GM21381 (cell line): ENCODE results near the gene FAM200C.

Source experiments
- ATAC-seq: cut with Tn5 transposase; IDR thresholded peaks from one replicate; pipeline ENCODE4 v1.9.1; 2021; ENCODE audit warnings: mild to moderate bottlenecking, moderate library complexity; ENCODE audit not compliant: unreplicated experiment

The FAM200C gene

GRCh38 chr5:160367885-160368284 lies 32.0 kb downstream of the FAM200C start:
- no peak for ATAC-seq

DNA sequence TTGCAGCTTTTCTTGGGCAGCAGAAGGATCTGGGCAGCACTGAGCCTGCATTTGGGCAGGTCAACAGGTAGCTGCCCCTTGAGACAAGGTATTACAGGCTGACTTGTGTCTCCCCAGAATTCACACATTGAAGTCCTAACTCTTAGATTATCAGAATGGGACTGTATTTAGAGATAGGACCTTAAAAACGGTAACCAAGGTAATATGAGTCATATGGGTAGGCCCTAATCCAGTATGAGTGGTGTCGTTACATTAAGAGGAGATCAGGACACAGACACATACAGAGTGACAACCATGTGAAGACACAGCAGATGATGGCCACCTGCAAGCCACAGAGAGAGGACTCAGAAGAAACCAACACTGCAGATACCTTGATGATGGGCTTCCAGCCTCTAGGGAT lies 32.6 kb downstream of the FAM200C start:
- no peak for ATAC-seq

DNA sequence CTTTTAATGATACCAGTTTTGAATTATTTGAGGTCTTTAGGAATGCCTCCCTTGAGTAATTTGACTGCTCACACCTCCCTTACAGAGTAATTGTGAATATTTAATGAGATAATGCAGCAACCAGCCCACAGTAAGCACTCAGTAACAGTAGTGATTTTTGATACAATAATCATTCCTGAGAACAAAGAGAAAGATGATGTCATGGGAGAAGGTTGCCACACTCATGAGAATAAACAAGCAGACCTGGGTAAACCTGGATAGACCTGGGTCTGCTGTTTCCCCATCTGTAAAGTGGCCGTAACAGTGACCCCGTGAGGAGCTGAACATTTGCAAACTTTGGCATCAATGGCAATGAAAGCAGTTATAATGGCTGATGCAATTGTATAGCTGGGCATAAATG lies 33.6 kb downstream of the FAM200C start:
- ATAC-seq: no peak

DNA sequence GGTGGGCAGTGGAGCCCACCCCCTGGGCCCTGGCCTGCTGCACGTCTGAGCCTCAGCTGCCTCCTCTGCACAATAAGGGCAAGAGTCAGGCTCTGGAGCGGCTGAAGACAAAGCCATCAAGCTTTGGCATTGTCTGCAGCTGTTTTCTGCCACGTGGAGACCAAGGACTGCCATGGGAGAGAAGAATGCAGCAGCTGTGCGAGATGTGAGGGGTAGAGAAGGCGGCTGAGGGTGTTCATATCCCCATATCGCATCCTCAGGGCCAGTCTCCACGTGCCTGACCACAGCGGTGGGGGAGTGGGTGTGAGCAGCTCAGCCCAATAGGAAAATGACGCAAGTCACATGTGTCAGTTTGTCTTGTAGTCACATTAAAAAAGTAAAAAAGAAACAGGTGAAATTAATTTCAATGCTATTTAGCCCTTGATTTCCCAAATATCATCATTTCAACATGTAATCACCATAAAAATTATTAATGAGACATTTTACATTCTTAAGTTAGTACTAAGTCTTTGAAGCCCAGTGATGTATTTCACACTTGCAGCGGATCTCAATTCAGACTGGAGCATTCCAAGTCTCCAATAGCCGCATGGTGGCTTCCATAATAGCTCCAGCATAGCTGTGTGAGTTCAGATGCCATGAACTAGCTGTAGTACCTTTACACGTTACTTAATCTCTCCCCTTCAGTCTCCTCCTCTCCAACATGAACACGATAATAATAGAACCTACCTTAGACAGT lies 36.0 kb downstream of the FAM200C start:
- no peak for ATAC-seq

DNA sequence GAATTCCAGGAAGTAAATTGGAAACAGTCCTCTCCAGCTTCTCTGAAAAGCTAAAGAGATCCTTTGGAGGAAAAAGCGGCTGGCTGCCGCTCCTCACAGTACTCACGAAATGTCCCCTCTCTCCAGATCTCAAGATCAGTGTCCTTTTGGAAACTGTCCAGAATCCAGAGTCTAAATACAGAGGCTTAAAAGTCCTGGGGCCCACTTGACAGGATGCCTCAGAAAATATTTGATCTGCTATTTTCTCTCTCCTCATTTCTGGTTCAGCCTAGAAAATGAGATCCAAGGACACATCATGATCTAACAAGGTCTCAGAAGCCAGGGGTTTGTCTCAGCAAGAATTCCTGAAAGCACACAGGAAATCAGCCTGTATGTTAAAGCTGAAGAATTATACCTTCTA lies 36.6 kb downstream of the FAM200C start:
- no peak for ATAC-seq

GRCh38 chr5:160361624-160362228 lies 38.1 kb downstream of the FAM200C start:
- ATAC-seq: no peak

DNA sequence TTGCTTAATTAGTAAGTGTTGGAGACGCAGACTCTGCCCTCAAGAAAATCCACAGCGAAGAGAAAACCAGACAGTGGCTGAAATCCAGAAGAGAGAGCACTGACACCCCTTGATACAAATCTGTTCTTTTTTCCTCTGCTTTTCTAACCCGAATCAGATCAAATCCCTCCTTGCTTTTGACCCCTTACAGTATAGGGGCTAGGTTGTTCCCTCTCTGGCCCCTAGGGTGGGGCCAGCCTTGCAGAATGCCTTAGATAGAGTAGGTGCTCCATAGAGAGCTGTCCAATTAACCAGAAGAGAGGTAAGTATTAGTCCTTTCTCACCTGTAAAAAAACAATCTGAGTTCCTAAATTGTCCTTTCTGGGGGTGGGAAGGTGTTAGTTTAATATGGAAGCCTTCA lies 39.5 kb downstream of the FAM200C start:
- ATAC-seq: no peak

DNA sequence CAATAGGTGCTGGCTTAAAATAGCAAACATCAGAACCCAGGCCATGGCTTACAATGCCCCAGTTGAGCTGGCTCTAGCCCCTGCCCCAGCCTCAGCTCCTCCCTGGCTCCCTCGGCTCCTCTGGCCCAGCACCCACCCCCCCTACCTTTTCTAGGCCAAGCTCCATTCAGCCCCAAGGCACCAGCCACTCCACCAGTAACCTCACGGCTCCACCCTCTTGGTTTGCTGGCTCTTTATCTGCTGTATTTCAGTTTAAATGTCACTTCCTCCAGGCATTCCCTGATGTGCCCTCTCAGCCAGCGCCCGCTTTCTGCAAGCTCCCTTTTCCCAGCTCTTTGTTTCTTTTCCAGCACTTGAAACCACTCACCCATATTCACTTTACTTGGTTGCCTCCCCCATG lies 40.0 kb downstream of the FAM200C start:
- ATAC-seq: no peak

DNA sequence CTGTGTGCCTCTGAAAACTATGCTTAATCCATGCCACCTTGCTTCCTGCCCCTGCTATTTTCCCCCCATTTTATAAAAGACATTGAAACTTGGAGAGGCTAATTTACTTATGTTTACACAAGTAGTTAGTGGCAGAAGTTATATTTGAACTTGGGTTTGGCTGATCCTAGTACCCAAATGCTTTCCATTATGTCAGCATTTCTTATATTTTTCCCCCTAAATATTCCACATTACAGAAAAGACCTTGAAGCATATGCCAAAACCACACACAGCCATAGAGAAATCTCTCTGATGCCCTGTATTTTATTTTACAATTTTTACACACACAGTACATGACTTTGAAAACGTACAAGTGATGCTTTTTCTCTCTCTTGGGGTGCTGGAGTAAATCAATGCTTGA lies 40.6 kb downstream of the FAM200C start:
- ATAC-seq: no peak

DNA sequence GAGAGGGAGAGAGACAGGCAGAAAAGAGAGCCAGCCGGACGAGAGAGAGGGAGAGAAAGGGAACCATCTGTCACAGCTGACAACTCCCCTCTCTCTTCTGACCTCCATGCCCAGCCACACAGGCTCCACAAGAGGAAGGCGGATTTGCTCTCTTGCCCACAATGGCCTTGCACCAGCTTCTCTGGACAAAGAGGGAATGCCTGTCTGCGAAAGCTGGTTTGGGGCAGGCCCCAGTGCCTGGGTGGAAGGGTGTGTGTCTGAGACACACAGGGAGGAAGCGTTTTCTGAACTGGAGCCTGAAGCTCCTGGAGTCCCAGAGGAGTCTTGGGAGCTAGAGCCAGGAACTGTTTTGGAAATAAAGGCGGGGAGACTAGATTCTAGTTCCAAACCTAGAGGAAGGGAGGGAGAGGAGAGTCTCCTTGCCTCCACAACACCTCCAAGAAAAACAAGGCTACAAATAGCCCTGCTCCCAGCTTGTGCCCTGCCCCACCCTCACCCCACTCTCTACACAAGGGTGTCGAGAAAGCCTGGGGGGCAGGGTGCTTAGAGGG lies 41.9 kb downstream of the FAM200C start:
- no peak for ATAC-seq

DNA sequence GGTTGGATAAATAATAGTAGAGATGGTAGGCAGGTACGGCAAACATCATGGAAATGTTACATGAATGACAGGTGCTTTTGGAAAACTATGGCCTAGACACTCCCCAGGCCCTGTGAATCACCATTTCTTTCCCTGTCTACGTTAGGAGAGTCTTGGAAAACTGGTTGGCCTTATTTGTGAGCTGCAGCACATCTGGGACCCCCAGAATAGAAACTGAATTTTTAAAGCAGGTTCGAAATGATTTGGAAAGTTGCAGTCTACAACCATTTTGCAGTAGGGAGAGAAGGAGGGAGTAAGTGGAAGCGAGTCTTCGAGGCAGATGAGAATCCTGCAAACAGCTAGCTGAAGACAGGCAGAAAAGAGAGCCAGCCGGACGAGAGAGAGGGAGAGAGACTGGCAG lies 42.5 kb downstream of the FAM200C start:
- ATAC-seq: no peak

- ATAC-seq: no peak
These were observed 43.1 kb downstream of the FAM200C start for GRCh38 chr5:160356550-160357347.

DNA sequence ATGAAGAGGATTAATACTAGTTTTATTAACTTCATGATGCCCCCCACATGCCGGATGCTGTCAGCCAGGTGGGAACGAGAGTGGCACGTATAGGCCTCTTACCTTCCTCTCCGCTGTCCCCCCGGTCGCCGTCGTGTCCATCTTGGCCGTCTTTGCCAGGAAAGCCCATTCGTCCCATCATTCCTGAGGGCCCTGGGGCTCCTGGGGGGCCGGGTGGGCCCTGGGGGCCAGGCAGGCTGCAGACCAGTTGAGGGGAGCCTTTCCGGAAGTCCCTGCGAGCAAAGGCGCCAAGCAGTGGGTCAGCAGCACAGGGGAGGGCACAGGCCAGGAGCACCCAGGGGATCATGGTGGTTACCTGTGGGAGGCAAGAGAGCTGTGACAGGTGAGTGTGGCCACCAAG lies 45.2 kb downstream of the FAM200C start:
- no peak for ATAC-seq

DNA sequence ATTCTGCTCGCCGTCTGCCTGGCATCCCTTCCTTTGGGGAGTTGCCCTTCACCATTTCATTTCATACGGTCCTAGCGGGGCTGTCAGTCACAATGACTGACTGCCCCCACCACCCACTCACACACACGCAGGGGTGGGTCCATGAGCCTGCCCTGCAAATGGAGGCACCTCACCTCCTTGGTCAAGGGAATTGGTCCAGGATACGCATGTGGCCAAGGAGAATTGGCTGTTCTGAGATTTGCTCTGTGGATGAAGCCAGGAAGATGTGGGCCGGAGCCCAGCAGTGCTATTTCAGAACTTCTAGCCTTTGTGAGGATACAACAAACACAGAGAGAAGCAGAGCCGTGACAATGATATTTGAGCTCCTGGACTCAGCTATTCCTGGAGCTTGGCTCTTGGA lies 46.5 kb downstream of the FAM200C start:
- no peak for ATAC-seq

DNA sequence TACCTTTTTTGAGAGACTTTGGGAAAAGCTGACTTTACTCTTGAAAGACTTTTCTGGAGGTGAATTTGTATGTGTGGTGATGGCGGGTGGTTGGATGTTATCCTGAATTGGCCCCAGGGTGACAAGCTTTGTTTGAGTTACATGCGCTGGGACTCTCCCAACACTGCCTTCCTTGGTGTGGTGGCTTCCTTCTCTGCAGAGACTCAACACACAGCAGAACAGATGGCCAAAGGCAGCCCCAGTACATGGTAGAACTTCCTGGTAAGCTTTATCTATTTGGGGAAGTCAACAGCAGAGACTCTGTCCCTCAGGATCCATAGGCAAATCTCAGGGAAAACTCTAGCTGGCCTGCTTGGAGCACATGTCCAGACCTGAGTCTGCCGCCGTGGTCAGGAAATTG lies 47.5 kb downstream of the FAM200C start:
- no peak for ATAC-seq

GRCh38 chr5:160349935-160350303 lies 49.9 kb downstream of the FAM200C start:
- no peak for ATAC-seq

DNA sequence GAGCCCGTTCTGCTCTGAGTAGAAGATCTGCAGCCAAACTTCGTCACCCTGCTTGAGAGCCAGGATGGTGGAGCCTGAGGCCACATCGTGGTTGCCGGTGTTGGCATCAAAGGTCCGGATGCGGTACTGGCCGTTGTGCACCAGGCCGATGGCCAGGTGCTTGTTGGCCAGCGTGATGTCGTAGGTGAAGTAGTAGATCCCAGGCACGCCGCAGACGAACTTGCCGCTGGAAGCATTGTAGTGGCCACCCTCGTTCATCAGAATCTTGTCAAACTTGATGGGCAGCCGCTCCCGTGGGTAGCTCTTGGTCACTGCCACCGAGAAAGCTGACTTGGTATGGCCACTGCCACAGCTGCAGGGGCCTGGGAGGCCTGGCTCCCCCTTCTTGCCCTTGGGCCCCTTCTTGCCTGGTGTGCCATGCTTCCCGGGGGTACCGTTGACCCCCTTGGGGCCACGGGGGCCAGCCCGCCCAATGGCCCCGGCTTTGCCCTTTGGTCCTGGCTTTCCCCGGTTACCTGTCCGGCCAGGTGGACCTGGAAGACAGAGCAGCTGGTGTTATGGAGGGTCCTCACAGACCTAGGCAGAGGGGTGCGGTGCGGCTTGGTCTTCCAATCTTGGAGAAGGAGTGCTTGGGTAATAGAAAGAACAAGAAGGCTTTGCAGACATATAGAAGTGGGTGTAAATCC lies 50.5 kb downstream of the FAM200C start:
- ATAC-seq: no peak

DNA sequence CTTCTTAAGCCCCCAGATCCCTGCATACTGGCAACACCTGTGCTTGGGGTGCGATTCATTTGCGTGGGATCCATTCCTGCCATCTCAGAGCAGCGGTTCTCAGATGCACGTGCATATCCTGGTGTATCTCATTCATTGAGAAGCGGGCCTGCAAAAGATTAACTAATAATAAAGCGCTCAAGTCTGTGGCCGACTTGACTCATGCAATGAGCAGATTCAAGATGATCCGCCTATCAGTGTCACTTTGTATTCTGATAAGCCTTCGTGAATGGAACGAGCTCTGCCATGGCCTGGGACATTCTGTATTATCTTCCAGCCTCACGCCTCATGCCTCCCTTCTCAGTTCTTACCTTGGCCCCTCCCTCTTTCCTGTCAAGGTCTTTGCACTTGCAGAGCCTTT lies 51.8 kb downstream of the FAM200C start:
- ATAC-seq: no peak

DNA sequence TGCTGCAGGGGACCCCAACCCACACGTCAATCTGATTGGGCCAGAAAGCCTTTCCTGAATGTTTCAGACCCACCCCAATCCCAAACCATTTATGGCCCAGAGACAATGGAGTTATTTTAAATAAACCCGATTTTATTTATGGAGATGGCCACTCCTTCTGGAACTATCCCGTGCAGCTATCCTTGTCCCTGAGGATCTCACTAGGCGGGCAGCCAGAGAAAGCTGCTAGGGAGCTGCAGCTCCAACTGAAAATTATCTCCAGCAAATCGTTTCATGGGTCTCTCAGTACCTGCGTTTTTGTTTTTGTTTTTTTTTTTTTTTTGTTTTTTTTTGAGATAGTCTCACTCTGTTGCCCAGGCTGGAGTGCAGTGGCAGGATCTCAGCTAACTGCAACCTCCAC lies 52.4 kb downstream of the FAM200C start:
- ATAC-seq: no peak
